Measurements from ENCODE around the gene RADIL.
"Not testable (repeated sequence)": the region's sequence is repeated elsewhere in the genome, so short reads cannot be mapped to it uniquely, and the experiment has no call there.

RADIL gene

GRCh38 chr7:4797858-4798705 lies 85.4 kb downstream of the RADIL start:
- peak in 29 of 51 donors; percentile 6 to 71 (median 31) for DNase-seq

- DNase-seq: peak in 1 of 51 donors; percentile 25
Measured at GRCh38 chr7:4796453-4796852, 87.1 kb downstream of the RADIL start.

DNA sequence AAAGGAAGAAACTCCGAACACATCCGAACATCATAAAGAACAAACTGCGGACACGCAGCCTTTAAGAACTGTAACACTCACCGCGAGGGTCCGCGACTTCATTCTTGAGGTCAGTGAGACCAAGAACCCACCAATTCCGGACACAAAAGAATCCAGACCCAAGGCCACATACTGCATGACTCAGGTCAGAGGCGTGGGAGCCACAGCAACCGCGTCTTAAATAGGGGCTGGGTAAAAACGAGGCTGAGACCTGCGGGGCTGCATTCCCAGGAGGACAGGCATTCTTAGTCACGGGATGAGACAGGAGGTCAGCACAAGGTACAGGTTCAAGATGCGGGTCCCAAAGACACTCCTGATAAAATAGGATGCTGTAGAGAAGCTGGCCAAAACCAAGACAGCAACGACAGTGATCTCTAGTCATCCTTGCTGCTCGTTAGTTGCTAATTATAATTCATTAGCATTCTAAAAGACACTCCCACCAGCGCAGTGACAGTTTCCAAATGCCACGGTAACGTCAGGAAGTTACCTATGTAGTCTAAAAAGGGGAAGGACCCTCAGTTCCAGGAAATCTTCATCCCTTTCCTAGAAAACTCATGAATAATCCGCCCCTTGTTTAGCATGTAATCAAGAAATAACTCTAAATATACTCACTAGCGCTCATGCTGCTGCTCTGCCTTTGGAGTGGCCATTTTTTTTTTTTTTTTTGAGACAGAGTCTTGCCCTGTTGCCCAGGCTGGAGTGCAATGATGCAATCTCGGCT lies 88.7 kb downstream of the RADIL start:
- DNase-seq: no peak

DNA sequence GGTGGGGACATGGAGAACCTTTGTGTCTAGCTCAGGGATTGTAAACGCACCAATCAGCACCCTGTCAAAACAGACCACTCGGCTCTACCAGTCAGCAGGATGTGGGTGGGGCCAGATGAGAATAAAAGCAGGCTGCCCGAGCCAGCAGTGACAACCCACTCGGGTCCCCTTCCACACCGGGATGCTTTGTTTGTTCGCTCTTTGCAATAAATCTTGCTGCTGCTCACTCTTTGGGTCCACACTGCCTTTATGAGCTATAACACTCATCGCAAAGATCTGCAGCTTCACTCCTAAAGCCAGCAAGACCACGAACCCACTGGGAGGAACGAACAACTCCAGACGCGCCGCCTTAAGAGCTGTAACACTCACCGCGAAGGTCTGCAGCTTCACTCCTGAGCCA lies 89.3 kb downstream of the RADIL start:
- DNase-seq: not testable (repeated sequence)

DNA sequence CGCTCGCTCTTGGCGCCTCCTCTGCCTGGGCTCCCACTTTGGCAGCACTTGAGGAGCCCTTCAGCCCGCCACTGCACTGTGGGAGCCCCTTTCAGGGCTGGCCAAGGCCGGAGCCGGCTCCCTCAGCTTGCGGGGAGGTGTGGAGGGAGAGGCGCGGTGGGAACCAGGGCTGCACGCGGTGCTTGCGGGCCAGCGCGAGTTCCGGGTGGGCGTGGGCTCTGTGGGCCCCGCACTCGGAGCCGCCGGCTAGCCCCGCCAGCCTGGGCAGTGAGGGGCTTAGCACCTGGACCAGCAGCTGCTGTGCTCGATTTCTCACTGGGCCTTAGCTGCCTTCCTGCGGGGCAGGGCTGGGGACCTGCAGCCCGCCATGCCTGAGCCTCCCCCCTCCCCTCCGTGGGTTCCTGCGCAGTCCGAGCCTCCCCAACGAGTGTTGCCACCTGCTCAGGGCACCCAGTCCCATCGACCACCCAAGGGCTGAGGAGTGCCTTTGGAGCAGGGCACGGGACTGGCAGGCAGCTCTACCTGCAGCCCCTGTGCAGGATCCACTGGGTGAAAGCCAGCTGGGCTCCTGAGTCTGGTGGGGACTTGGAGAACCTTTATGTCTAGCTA lies 90.0 kb downstream of the RADIL start:
- not testable (repeated sequence) for DNase-seq

GRCh38 chr7:4792537-4793126 lies 90.9 kb downstream of the RADIL start:
- DNase-seq: peak in 8 of 51 donors; percentile 22 to 61 (median 44)

DNA sequence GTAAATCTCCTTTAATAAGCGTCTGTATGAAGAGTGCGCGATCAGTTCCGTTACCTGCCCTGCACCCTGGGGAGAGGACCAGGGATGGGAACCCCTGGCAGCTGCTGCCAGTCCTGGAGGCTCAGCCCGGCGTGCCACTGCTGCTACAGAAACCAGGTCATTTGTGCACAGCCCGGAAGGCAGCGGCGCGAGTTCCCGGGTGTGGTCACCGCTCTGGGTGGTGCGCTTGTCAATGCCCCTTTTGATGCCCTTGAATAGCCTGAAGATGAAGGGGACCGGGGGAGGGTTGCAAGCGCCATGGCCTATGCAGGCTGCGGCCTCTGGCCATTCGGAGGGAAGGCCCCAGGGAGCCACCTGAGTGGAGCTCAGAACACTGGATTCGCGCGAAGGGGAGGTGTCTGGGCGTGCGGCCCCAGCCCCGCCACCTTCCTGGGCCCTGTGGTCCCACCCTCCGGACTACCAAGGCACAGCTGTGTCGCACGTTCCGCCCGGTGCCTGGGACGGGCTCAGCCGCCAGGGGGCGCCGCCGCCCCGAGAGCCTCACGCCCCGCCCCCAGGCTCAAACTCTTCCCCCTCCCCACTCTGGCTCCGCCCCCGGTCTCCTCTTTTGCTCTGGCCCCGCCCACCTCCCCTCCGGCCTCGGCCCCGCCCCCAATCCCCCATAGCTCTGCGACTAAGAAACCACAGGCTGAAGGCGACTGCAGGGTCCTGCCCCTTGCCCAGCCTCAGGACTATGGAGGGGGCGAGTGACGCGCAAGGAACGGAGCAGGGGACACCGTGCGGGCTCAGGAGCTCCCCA lies 91.6 kb downstream of the RADIL start:
- peak; percentile 7 to 90 (median 71) for DNase-seq

GRCh38 chr7:4791101-4791737 lies 92.3 kb downstream of the RADIL start:
- DNase-seq: no peak

GRCh38 chr7:4790516-4790991 lies 93.0 kb downstream of the RADIL start:
- no peak for DNase-seq

- no peak for DNase-seq
Measured at GRCh38 chr7:4790078-4790465, 93.4 kb downstream of the RADIL start.

DNA sequence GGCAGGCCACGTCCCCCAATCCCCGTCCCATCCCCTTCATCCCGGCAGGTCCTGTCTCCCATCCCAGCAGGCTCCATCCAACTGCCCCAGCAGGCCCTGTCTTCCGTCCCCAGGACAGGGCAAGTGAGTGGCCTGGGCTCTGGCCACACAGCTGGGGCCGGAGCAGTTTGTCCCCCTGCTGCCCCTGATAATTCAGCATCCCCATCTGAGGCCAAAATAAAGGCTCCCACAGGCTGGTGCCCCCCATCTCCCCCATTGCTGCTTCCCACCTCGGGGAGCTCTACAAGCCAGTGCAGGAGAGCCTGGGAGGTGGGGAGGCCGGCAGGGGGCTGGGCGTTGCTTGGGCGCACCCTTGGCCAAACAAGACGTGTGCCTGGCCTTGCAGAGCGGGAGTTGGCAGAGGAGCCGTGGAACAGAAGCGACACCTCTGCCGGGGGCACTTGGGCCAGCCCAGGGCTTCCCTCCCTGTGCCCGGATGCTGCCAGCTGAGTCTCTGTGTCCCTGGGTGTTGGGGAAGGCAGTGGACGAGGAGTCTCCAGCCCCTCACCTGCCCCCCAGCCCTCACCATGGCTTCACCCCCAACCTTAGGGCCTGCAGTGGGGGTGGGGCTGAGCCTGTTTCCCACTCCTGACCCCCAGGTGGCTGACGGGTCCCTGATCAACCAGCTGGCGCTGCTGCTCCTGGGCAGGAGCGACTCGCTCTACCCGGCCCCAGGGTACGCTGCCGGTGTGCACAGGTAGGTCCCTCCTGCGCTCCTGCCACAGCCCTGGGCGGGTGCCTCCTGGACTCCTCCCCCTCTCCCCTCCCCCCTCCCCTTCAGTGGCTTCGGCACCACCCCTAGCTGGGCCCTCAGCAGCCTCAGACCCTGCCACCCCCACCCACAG lies 94.1 kb downstream of the RADIL start:
- no peak for DNase-seq

DNA sequence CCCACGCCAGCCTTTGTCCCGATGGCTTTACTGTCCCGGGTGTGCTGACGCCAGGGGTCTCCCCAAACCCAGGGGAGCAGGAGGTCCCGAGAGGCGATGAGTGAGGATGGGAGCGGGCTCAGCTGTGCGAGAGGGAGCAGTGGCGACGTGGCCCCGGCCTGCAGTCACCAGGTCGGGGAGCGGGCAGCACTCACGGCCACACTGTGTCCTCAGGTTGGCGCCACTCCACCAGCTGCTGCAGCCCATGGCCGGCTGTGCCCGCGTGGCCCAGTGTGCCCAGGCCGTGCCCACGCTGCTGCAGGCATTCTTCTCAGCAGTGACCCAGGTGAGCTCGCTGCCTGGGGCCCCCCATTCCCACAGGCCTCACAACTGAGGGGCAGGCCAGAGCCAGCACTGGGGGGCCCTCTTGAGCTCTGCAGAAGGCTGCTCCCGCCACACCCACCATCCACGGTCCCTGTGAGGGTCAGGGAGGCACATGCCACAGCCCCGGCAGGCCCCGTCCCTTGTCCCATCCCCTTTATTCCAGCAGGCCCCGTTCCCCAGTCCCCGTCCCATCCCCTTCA lies 94.8 kb downstream of the RADIL start:
- no peak for DNase-seq

GRCh38 chr7:4787947-4788626 lies 95.4 kb downstream of the RADIL start:
- DNase-seq: no peak

DNA sequence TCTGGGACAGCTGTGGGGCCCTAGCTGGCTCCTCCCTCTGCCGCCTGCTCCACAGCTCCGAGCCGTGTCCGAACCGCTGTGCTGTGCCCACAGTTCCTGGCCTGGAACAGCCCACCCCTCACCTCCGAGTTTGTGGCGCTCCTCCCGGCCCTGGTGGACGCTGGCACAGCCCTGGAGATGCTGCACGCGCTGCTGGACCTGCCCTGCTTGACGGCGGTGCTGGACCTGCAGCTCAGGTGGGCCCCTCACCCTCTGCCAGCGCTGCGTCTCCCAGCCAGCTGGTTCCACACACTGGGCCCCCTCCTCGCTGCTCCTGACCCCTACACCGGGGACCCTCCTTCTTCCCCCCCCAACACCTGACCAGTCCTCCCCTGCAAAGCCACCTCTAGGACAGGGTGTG lies 96.0 kb downstream of the RADIL start:
- DNase-seq: no peak

GRCh38 chr7:4786015-4786414 lies 97.5 kb downstream of the RADIL start:
- no peak for DNase-seq

DNA sequence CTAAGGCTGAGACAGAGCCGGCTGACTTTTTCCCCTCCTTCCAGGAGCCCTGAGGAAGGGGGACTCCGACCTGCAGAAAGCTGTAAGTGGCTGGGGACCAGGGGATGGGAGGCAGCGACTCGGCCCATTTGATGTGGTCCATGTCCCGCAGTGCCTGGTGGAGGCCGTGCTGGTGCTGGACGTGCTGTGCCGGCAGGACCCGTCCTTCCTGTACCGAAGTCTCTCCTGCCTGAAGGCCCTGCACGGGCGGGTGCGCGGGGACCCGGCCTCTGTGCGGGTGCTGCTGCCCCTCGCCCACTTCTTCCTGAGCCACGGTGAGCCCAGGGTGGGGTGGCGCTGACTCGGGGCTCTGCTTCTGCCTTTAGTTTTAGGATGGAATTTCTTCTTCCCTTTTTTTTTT lies 98.1 kb downstream of the RADIL start:
- DNase-seq: no peak

DNA sequence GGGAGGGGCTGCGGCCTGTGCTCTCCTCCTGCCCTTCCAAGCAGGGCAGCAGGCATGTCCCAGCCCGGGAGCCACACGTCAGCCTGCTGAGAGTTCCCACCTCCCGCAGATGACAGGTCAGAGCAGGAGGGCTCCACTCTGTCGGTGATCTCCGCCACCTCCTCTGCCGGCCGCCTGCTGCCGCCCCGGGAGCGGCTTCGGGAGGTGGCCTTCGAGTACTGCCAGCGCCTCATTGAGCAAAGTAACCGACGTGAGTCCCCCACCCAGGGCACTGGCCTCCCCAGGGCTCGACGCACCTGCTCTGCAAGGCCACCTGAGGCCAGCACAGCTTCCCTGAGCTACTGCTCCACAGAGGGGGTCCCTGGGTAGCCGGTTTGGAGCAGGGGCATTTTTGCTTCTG lies 98.7 kb downstream of the RADIL start:
- DNase-seq: no peak

DNA sequence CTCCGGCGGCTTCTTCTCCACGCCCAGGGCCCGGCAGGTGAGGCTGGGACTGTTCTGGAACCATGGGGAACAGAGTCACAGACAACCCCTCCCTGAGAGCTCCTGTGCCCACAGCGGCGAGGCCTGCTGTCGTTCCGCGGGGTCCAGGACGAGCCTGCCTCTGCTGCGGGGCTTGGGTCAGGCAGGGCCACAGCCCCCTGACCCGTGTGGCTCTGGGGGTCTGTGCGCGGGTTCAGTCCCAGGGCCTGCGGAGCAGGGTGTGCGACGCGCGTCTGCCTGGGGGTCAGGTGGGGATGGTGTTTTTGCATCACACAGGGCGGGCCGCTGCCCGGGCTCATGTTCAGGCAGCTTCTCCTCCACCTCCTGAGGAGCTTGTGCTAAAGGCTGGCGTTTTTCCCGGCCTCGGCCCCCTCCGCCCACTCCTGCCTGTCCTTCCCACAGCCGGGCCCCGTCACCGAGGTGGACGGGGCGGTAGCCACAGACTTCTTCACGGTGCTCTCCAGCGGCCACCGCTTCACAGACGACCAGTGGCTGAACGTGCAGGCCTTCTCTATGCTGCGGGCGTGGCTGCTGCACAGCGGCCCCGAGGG lies 99.7 kb downstream of the RADIL start:
- DNase-seq: no peak

Measured in hypothalamus (tissue), 51 donors.